SIG-M5 treated with dmso at 0.1 percent for 504 hours (cell line): ENCODE measurements around the gene ANKRD53.
"Not testable (repeated sequence)": the region's sequence is repeated elsewhere in the genome, so short reads cannot be mapped to it uniquely, and the experiment has no call there.

ENCODE experiments used
- DNase-seq: peaks from one replicate; lab custom pipeline; 2025; ENCODE audit not compliant: unreplicated experiment; lab: John Stamatoyannopoulos, UW

The ANKRD53 gene

GRCh38 chr2:71006323-71006722 is 27.9 kb downstream of the ANKRD53 start:
- DNase-seq, result no peak

- DNase-seq, result no peak
These were observed 28.7 kb downstream of the ANKRD53 start for GRCh38 chr2:71006955-71007799.

GRCh38 chr2:71008342-71008741 is 29.9 kb downstream of the ANKRD53 start:
- DNase-seq, result no peak

GRCh38 chr2:71011786-71012185 is 33.4 kb downstream of the ANKRD53 start:
- DNase-seq, result not testable (repeated sequence)

- DNase-seq, result no peak
These were observed 40.2 kb downstream of the ANKRD53 start for GRCh38 chr2:71018625-71019024.

GRCh38 chr2:71019989-71020388 is 41.6 kb downstream of the ANKRD53 start:
- DNase-seq, result not testable (repeated sequence)

- not testable (repeated sequence) for DNase-seq
These were observed 43.0 kb downstream of the ANKRD53 start for GRCh38 chr2:71021394-71021793.

- DNase-seq, result not testable (repeated sequence)
These were observed 45.3 kb downstream of the ANKRD53 start for GRCh38 chr2:71023553-71024243.
